Measurements from ENCODE around the gene ADGRD1. TPM values are rescaled to one million over a fixed set of nuclear protein-coding genes. Genes with fewer than 3 reads are reported as not detected.

Gene ADGRD1
- total RNA-seq, 1 donor from 2014 or later: 46.9 TPM

DNA sequence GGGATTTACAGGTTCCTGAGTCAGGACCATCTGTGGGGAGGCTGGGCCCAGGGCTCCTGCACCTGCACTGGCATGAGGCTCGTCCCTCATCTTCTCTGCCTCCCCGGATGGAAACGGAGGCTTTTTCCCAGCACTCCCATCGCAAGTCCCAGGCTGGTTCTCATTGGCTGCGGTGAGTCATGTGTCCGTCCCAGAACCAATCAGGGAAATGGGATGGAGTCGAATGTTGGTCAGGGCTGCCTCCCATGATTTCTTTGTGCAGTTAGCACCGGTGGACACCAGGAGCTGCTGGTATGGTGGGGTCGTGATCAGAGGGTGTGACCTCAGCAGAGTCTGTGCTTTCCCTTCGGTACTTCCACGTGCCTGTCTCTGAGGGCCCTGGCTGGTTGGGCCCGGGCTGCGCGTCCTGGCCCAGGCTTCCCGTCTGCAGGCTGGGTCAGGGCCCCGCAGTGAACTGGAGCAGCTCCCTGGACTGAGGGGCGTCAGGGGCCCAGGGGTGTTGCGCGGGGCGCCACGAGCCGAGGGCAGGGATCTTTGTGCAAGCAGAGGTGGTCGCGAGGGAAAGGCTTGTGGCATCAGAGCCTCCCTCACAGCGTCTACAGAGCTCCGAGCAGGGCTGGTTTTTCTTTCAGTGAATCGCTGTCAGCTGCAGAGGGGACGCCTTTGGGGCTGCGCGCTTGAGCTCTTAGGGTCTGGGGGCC is 168.1 kb downstream of the ADGRD1 start:
- Histone ChIP-seq H3K4me1 (no peaks in the 10 kb centered on the region), H3K27ac (no peak overlapping the region), H3K27me3 (no peaks in the 10 kb centered on the region), H3K36me3 (no peaks in the 10 kb centered on the region), H3K9me3 (no peaks in the 10 kb centered on the region), H3K4me3 (no peak overlapping the region)
- TF ChIP-seq, protein P1, sequence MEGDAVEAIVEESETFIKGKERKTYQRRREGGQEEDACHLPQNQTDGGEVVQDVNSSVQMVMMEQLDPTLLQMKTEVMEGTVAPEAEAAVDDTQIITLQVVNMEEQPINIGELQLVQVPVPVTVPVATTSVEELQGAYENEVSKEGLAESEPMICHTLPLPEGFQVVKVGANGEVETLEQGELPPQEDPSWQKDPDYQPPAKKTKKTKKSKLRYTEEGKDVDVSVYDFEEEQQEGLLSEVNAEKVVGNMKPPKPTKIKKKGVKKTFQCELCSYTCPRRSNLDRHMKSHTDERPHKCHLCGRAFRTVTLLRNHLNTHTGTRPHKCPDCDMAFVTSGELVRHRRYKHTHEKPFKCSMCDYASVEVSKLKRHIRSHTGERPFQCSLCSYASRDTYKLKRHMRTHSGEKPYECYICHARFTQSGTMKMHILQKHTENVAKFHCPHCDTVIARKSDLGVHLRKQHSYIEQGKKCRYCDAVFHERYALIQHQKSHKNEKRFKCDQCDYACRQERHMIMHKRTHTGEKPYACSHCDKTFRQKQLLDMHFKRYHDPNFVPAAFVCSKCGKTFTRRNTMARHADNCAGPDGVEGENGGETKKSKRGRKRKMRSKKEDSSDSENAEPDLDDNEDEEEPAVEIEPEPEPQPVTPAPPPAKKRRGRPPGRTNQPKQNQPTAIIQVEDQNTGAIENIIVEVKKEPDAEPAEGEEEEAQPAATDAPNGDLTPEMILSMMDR (IDR thresholded peaks at IDR 0.05): no peak
- intact Hi-C loops (cut with DNase I): no loop called here
- DNase-seq (ENCODE audit: low spot score in 2 of 2): peak in 1 of 2 donors; percentile 53

DNA sequence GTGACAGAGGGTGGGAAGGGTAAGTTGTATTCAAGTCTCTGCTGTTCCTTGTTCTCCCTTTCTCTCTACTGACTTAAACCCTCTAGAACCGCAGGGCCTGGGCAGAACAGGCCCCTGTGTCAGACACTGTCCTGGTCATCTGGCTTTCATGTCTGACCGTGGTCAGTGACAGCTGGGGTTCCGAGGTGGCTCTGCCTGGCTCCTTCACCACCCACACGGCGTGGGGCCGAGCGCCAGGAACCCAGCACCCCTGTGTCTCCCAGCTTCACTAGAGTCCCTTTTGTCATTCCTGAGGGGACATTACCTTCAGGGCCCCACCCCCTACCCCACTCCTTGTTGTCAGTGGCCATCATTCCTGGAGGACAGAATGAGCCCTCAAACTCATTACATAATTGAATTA is 168.9 kb downstream of the ADGRD1 start:
- Histone ChIP-seq H3K36me3 (no peaks in the 10 kb centered on the region), H3K27ac (no peak overlapping the region), H3K4me1 (no peaks in the 10 kb centered on the region), H3K4me3 (no peak overlapping the region), H3K27me3 (no peaks in the 10 kb centered on the region), H3K9me3 (no peaks in the 10 kb centered on the region)
- TF ChIP-seq, protein P1 (IDR thresholded peaks at IDR 0.05): no peak
- peak in 1 of 2 donors; percentile 28 for DNase-seq (ENCODE audit: low spot score in 2 of 2)
- intact Hi-C loops (cut with DNase I): no loop called here

DNA sequence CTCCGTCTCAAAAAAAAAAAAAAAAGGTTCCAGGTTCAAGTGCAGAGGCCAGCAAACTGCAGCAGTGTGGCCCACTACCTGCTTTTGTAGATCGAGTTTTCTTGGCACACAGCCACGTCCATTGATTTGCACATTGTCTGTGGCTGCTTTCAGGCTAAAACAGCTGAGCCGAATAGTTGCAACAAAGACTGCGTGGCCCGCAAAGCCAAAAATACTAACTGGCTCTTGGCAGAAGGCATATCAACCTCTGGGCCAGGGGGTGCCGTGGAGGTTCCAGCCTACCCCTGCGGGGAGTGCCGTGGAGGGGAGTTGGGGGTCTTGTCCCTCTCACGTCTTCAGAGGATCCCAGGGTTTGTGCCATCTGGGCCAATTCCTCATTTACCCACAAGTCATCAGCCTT is 170.1 kb downstream of the ADGRD1 start:
- no peak overlapping the region for H3K27ac ChIP-seq
- intact Hi-C loops (cut with DNase I): no loop called here
- H3K4me3 ChIP-seq: no peak overlapping the region
- peak in 1 of 2 donors; percentile 44 for DNase-seq (ENCODE audit: low spot score in 2 of 2)
- TF ChIP-seq, protein P1 (IDR thresholded peaks at IDR 0.05): no peak
- no peaks in the 10 kb centered on the region for H3K36me3 ChIP-seq
- H3K27me3 ChIP-seq: no peaks in the 10 kb centered on the region
- H3K4me1 ChIP-seq: no peaks in the 10 kb centered on the region
- H3K9me3 ChIP-seq: no peaks in the 10 kb centered on the region

DNA sequence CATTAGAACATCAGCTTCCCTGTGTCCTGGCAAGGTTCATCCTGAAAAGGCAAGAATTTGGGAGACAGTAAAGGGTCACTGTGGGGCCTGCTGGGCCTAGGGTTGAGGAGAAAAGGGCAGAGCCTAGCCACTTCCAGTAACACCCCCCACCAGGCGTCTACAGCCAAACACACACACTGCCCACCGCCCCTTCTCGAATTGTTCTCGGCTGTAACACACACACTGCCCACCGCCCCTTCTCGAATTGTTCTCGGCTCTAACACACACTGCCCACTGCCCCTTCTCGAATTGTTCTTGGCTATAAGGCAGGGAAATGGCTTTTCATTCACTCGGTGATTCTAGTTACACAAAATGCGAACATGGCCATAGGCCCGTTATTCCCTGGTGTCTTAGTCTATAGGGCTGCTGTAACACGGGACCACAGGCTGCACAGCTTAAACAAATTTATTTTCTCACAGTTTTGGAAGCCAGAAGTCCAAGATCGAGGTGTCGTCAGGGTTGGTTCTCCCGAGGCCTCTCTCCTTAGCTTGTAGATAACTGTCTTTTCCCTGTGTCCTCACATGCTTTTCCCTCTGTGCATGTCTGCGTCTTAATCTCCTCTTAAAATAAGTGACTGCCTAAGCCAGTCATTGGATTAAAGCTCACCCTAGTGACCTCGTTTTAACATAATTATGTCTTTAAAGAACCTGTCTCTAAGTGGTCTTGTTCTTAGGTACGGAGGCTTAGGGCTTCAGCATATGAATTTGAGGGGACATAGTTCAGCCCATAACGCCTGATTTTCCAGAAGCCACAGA is 171.0 kb downstream of the ADGRD1 start:
- DNase-seq (ENCODE audit: low spot score in 2 of 2): peak in 1 of 2 donors; percentile 48
- TF ChIP-seq, protein P1 (IDR thresholded peaks at IDR 0.05): no peak
- intact Hi-C loops (cut with DNase I): no loop called here
- Histone ChIP-seq H3K9me3 (no peaks in the 10 kb centered on the region), H3K4me3 (no peak overlapping the region), H3K4me1 (no peaks in the 10 kb centered on the region), H3K27me3 (no peaks in the 10 kb centered on the region), H3K27ac (no peak overlapping the region), H3K36me3 (no peaks in the 10 kb centered on the region)

DNA sequence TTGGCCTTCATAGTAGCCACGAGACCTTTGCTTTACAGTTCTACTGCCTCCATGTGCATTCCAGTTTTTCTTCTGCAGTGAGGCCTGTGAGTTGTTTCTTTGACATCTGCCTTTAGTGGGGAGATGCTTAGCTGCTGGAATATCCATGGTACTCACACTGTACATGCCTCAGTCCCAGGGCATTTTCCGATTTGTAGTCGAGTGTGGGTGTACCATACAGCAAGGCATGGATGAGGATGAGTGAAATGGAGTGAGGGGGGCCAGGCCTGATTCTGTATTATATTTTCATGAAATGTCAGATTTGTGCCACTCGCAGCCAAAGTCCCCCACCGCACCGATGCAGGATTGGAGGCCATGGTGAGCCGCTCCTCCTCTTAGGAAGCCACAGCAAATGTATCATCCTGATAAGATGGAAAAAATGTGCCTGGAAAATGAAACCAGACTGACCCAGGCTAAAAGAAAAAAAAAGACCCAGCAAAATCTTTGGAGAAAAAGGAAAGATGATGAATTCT is 173.0 kb downstream of the ADGRD1 start:
- TF ChIP-seq, protein P1 (IDR thresholded peaks at IDR 0.05): no peak
- Histone ChIP-seq H3K4me3 (no peak overlapping the region), H3K27me3 (no peaks in the 10 kb centered on the region), H3K9me3 (no peaks in the 10 kb centered on the region), H3K4me1 (peaks cover 0 to under 1% of the 10 kb centered on the region in 2 donors), H3K27ac (no peak overlapping the region), H3K36me3 (no peaks in the 10 kb centered on the region)
- intact Hi-C loops (cut with DNase I): no loop called here
- peak in 1 of 2 donors; percentile 50 for DNase-seq (ENCODE audit: low spot score in 2 of 2)
